ENCODE measurements around the gene SCARB1.

The SCARB1 gene

DNA sequence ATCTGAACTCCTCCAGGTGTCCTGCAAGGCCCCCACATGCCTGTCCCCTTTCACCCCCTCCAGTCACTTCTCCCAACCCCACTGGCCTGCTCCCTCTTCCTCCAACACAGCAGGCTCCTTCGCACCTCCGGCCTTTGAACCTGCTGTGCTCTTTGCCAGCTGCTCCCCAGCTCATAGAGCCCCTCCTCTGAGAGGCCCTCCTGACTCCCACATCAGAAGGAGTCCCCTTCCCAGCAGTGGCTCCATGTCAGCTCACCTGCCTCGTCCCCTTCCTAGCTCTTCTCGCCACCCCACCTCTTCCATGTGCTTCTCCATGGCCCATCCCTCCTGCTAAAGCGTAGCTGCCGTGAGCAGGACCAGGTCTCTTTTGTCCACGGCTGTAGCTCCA is 22.1 kb downstream of the SCARB1 start:
- no peak for DNase-seq

GRCh38 chr12:124837958-124838803 is 25.5 kb downstream of the SCARB1 start:
- peak; percentile 70 for DNase-seq

DNA sequence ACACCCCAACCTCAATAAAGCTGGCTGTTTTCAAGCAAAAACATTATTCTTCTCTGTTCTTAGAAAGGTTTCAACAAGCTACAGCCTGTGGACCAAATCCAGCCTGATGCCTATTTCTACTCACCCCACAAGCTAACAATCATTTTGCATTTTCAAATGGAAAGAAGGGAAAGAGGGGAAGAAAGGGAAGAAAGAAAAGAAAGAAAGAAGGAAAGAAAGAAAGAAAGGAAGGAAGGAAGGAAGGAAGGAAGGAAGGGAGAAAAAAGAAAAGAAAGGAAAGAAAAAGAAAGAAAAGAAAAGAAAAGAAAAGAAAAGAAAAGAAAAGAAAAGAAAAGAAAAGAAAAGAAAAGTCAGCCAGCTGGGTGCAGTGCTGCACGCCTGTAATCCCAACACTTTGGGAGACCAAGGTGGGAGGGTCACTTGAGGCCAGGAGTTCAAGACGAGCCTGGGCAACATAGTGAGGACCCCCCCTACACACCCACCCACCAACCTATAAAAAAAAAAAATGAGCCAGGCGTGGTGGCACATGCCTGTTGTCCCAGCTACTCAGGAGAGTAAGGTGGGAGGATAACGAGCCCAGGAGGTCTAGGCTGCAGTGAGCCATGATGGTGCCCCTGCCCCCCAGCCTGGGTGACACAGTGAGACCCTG is 26.3 kb downstream of the SCARB1 start:
- DNase-seq: no peak

GRCh38 chr12:124836759-124837158 is 26.9 kb downstream of the SCARB1 start:
- DNase-seq: no peak

- DNase-seq: no peak
Observed at GRCh38 chr12:124835656-124836410, 27.8 kb downstream of the SCARB1 start.

GRCh38 chr12:124834822-124835221 is 28.8 kb downstream of the SCARB1 start:
- no peak for DNase-seq

DNA sequence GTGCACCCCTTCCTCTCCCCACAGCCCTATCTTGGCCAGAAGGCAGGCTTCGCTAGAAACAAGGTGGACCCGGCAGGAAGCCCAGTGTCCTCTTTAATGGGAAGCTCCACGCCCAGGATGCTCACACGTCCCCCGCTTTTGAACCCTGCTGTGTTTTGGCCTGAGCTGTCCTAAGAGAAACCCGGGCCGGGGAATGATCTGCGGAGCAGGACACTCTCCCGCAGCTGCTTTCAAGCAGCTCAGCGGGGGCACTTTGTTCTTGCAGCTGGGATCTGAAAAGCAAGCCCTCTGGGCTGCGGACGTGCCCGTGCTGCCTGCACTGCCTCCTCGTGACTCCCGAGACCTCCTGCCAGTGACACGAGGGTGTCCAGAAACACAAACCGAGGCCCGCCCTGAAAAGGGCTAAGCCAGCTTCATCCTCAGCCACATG is 30.0 kb downstream of the SCARB1 start:
- DNase-seq: peak; percentile 91

GRCh38 chr12:124832856-124833255 is 30.8 kb downstream of the SCARB1 start:
- DNase-seq: no peak

DNA sequence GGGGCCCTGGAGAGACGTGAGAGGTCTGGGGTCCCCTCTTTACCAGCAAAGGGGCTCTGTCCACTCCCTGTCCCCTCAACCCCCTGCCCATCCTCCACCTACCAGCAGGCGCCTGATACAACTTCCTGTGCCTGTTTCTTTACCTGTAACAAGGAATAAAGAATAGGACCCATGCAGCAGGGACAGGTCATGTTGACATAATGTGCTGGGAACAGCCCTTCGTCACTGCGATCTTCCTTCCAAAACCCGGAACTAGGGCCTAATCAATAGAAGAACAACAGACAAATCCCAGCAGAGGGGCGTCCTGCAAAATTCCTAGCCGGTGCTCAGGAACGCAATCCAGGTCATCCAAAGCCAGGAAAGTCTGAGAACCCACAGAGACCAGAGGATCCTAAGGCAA is 32.1 kb downstream of the SCARB1 start:
- DNase-seq: no peak

GRCh38 chr12:124830306-124830705 is 33.4 kb downstream of the SCARB1 start:
- DNase-seq: no peak

- no peak for DNase-seq
Observed at GRCh38 chr12:124829708-124830304, 33.9 kb downstream of the SCARB1 start.

GRCh38 chr12:124829008-124829707 is 34.5 kb downstream of the SCARB1 start:
- DNase-seq: no peak

- no peak for DNase-seq
Observed at GRCh38 chr12:124828264-124829007, 35.2 kb downstream of the SCARB1 start.

DNA sequence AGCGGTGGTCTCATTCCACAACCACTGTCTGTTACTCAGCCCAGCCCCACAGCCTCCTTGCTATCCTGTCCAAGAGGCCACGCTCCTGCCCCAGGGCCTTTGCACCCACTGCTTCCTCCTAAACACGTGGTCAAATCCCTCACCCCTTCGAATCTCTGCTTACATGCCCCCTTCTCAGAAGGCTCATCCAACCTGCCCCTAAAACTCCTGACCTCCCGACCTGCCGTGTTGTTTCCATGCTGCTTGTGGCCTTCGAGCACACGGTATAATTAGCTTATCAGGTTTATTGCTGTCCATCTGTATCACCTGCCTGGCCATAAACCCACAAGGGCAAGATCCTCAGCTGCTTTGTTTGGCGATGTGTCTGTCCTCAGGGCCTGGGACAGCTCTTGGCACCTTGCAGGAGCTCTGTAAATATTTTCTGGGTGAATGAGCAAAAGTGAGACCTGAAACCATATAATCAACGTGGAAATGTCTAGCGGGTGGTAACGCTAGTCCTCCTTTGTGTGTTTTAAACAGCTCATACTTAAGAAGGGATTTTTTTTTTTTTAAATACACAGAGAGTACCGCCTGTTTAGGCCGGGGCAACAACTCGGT is 36.0 kb downstream of the SCARB1 start:
- DNase-seq: no peak

- no peak for DNase-seq
Observed at GRCh38 chr12:124824195-124824594, 39.5 kb downstream of the SCARB1 start.

DNA sequence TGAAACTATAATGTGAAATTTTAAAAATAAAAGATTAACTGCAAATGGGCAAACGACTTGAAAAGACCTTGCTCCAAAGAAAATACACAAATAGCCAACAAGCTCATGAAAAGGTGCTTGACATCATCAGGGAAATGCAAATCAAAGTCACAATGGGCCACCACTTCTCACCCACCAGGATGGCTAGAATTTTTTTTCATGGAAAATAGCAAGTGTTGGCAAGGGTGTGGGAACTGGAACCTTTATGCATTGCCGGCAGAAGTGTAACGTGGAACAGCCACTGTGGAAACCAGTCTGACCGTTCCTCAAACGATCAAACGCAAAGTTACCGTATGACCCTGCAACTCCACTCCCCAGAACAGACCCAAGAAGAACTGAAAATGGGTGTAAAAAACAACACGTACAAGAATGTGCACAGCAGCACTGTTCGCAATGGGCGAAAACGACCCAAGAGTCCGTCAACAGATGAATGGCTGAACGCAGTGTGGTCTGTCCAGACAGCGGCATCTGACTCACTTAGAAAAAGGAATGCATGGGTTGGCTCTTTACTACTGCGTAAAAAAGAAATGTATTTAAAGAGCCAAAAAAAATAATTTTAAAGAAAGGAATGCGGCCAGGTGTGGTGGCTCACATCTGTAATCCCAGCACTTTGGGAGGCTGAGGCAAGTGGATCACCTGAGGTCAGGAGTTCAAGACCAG is 40.2 kb downstream of the SCARB1 start:
- DNase-seq: no peak

DNA sequence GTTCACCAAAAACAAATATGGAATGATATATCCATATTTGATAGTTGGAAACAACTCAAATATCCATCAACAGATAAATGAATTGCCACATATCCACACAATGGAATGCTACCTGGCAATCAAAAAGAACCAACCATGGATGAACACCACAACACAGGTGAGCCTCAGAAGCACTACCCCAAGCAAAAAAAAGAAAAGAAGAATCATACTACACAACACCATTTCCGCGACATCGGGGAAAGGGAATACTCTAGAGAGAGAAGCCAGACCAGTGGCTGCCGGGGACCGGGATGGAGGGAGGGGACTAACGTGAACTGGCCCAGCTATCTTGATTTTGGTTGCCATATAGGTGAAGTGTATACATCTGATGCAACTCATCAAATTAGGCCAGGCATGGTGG is 41.4 kb downstream of the SCARB1 start:
- DNase-seq: no peak

GRCh38 chr12:124821252-124822200 is 42.1 kb downstream of the SCARB1 start:
- no peak for DNase-seq

DNA sequence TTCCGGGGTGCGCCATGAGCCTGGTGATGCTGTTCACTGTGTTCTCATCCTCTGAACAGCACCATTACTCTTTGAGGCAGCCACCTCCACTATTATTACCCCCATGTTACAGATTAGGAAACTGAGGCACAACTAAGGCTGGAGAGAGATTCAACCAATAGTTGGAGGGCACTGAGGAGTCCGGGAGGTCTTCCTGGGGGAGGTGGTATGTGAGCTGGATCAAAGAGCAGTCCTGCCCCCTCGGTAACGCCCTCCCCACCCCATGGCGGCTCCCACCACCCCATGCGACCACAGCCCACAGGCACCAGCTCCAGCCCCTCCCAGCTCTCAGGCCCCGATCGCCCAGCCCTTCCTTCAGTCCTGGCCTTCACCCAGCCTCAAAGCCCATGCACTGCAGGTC is 43.5 kb downstream of the SCARB1 start:
- DNase-seq: no peak

- DNase-seq: no peak
Observed at GRCh38 chr12:124819525-124819924, 44.1 kb downstream of the SCARB1 start.

Data from eye (tissue), 1 donor.